ENCODE data around the gene PIF1. TPM values are rescaled to one million over a fixed set of nuclear protein-coding genes. Genes with fewer than 3 reads are reported as not detected.
A peak's percentile ranks its signal among the peaks of the same experiment; 100 is the strongest.

Gene PIF1
- total RNA-seq, 1 experiment from 2014 or later: 74.4 TPM

DNA sequence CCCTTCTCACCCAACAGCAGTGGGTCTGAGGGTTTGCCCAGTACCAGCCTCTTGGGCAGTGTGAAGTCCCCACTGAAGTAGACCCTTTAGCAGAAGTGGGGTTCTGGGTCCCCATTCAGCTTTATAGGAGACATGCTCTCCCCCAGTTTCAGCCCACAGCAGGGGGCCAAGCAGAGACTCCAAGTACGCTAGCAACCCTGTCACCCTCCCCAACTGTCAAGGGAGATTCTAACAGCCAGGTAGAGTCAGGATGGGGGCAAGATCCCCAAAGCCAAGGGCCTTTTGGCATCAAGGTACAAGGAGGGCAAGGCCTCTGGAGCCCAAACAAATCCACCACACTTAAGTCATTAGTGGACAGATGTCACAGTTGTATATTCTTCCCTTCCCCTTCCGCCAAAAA is 51.8 kb downstream of the PIF1 start:
- Mint-ChIP-seq H3K36me3 (ENCODE audit: insufficient read depth in 1 of 3, low read depth in 3 of 3) (peaks cover 4 to 7% (median 6%) of the 10 kb centered on the region in 3 experiments; a peak in 5 of 7 replicates), H3K27me3 (ENCODE audit: low read depth) (no peaks in the 10 kb centered on the region), H3K4me3 (peak overlapping the region; percentile 88 to 99), H3K27ac (peak overlapping the region in 2 of 3 experiments; percentile 70 to 99; a peak in 4 of 7 replicates), H3K4me1 (peaks cover 45 to 46% of the 10 kb centered on the region in 2 experiments), H3K9me3 (no peaks in the 10 kb centered on the region)
- Histone ChIP-seq H3K4ac (ENCODE audit: low read depth, low read length) (no peak overlapping the region), H3T11ph (ENCODE audit: low read length) (no peak overlapping the region), H2AFZ (ENCODE audit: low read length) (no peak overlapping the region), H3K9ac (ENCODE audit: extremely low read depth, insufficient read length, low read length) (peak overlapping the region; percentile 74), H3K27me3 (ENCODE audit: insufficient read depth, low read length) (no peaks in the 10 kb centered on the region), H3K79me1 (ENCODE audit: insufficient read depth, low read depth, low read length, poor library complexity, severe bottlenecking) (no peaks in the 10 kb centered on the region), H3K4me2 (ENCODE audit: insufficient read depth, insufficient read length, low read length) (peak overlapping the region; percentile 77), H4K5ac (ENCODE audit: insufficient read length, low read depth, low read length) (no peak overlapping the region), H3K18ac (ENCODE audit: insufficient read length, low read depth, low read length) (no peak overlapping the region), H3K27ac (ENCODE audit: insufficient read length, low read depth, low read length) (no peak overlapping the region), H3K14ac (ENCODE audit: insufficient read depth, low read length) (no peak overlapping the region), H4K91ac (ENCODE audit: insufficient read length, low read depth, low read length) (no peak overlapping the region), H3K9me3 (ENCODE audit: control insufficient read depth, low read depth, low read length) (no peaks in the 10 kb centered on the region), H2BK20ac (ENCODE audit: low read depth, low read length, poor library complexity, severe bottlenecking) (no peak overlapping the region), H2BK12ac (ENCODE audit: insufficient read length, low read depth, low read length) (no peak overlapping the region), H2AK5ac (ENCODE audit: insufficient read length, low read length) (no peak overlapping the region), H3K23me2 (ENCODE audit: insufficient read length, low read depth, low read length, poor library complexity, severe bottlenecking) (peaks cover 17% of the 10 kb centered on the region), H2BK5ac (ENCODE audit: insufficient read length, low read length) (no peak overlapping the region), H2BK120ac (ENCODE audit: low read depth, low read length, poor library complexity, severe bottlenecking) (no peak overlapping the region), H4K20me1 (ENCODE audit: control insufficient read depth, insufficient read depth, insufficient read length) (no peaks in the 10 kb centered on the region), H2BK15ac (ENCODE audit: low read depth, low read length) (no peak overlapping the region), H3K79me2 (ENCODE audit: insufficient read depth, low read length) (peaks cover 54% of the 10 kb centered on the region), H3K4me1 (ENCODE audit: insufficient read depth, low read length) (peaks cover 15% of the 10 kb centered on the region; the same call in 1 of the 2 replicates), H3K23ac (ENCODE audit: insufficient read length, low read depth, low read length) (no peak overlapping the region), H3K56ac (ENCODE audit: insufficient read length, low read depth, low read length) (no peak overlapping the region), H4K8ac (replicated peaks; ENCODE audit: insufficient read length, low read depth, low read length) (no peak overlapping the region)
- no CpG with 5 or more reads among the region's 2 CpGs for WGBS (ENCODE audit: extremely low coverage, insufficient read length, low lambda C conversion rate)
- TF ChIP-seq, protein P1, sequence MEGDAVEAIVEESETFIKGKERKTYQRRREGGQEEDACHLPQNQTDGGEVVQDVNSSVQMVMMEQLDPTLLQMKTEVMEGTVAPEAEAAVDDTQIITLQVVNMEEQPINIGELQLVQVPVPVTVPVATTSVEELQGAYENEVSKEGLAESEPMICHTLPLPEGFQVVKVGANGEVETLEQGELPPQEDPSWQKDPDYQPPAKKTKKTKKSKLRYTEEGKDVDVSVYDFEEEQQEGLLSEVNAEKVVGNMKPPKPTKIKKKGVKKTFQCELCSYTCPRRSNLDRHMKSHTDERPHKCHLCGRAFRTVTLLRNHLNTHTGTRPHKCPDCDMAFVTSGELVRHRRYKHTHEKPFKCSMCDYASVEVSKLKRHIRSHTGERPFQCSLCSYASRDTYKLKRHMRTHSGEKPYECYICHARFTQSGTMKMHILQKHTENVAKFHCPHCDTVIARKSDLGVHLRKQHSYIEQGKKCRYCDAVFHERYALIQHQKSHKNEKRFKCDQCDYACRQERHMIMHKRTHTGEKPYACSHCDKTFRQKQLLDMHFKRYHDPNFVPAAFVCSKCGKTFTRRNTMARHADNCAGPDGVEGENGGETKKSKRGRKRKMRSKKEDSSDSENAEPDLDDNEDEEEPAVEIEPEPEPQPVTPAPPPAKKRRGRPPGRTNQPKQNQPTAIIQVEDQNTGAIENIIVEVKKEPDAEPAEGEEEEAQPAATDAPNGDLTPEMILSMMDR (conservative IDR thresholded peaks at IDR 0.05): no peak
- no peak for DNase-seq

All from H9 (cell line).